Measurements from ENCODE around the gene NR2F1.

DNA sequence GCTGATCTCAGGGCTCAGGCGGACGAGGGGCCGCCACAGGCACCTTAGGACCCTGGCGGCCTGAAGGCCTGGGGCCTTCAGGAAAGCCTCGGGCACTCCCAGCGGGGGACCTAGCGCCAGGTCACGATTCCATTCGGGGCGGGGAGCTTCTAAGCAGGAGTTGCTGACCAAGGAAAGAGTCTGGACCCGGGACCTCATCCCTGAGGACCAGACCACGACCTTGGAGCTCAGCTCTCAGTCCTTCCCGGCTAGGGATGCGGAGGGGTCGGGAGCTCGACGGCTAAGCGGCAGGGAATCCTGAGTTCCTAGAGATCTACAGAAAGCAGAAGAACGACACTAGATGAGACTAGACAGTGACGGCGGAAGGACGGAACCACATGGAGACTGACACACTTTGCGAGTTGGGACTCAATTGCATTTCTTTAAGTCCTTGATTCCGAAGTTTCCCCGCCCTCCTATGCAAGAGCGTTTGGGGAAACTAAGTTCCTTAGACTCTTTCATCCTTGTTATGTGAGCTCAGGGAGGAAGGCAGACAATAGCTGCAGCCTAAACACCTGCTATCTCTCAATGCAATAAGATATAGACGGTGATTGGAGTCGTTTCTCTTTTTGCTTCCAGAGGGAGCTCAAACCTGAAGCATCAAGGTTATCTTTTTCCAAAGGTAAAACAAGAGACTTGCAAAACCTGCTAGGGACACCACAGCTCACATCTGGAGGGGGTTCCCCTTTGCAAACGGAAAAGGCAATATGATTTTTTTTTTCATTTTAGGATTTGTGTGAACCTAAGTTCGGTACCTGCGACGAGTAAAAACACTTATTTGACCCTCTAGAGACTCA, 11.7 kb upstream of the NR2F1 start:
- TF ChIP-seq, protein P1, sequence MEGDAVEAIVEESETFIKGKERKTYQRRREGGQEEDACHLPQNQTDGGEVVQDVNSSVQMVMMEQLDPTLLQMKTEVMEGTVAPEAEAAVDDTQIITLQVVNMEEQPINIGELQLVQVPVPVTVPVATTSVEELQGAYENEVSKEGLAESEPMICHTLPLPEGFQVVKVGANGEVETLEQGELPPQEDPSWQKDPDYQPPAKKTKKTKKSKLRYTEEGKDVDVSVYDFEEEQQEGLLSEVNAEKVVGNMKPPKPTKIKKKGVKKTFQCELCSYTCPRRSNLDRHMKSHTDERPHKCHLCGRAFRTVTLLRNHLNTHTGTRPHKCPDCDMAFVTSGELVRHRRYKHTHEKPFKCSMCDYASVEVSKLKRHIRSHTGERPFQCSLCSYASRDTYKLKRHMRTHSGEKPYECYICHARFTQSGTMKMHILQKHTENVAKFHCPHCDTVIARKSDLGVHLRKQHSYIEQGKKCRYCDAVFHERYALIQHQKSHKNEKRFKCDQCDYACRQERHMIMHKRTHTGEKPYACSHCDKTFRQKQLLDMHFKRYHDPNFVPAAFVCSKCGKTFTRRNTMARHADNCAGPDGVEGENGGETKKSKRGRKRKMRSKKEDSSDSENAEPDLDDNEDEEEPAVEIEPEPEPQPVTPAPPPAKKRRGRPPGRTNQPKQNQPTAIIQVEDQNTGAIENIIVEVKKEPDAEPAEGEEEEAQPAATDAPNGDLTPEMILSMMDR (IDR thresholded peaks at IDR 0.05), result no peak
- TF ChIP-seq EZH2 (IDR thresholded peaks at IDR 0.05; ENCODE audit: borderline replicate concordance, insufficient read depth, low read depth, low read length, poor library complexity, severe bottlenecking), result no peak
